ENCODE measurements around the gene SYCP1. TPM values are rescaled to one million over a fixed set of nuclear protein-coding genes. Genes with fewer than 3 reads are reported as not detected.

The SYCP1 gene
- total RNA-seq, 1 experiment from 2014 or later: not detected

- no peak for DNase-seq (ENCODE audit: low spot score)
- in situ Hi-C loops (cut with HindIII; ENCODE audit: low sequenced_read_pairs): no loop called here
These were observed 185.8 kb downstream of the SYCP1 start for GRCh38 chr1:115040501-115040900.

GRCh38 chr1:115041654-115042053 is 187.0 kb downstream of the SYCP1 start:
- peak; percentile 1 for DNase-seq (ENCODE audit: low spot score)
- in situ Hi-C loops (cut with HindIII; ENCODE audit: low sequenced_read_pairs): no loop called here

Other genes with a start within 250 kb of the SYCP1 start
- gene DENND2C, start 184.8 kb upstream of the SYCP1 start, total RNA-seq (2014; rRNA removed; shearing (Covaris generic)): 0.49 and 5.0 TPM in 2 replicates
- gene AMPD1, start 159.3 kb upstream of the SYCP1 start, total RNA-seq (2014; rRNA removed; shearing (Covaris generic)): not detected in 2 replicates
- gene NRAS, start 138.1 kb upstream of the SYCP1 start, total RNA-seq (2014; rRNA removed; shearing (Covaris generic)): 61.4 and 91.2 TPM in 2 replicates
- 170 and 190 TPM in 2 replicates for gene CSDE1, start 96.9 kb upstream of the SYCP1 start, total RNA-seq (2014; rRNA removed; shearing (Covaris generic))
- 77.7 and 79.4 TPM in 2 replicates for gene SIKE1, start 74.2 kb upstream of the SYCP1 start, total RNA-seq (2014; rRNA removed; shearing (Covaris generic))
- gene TSHB, start 175.0 kb downstream of the SYCP1 start, total RNA-seq (2014; rRNA removed; shearing (Covaris generic)): not detected in 2 replicates
- not detected in 2 replicates for gene TSPAN2, start 234.6 kb downstream of the SYCP1 start, total RNA-seq (2014; rRNA removed; shearing (Covaris generic))

Data from G401 (cell line).